Prostate gland (tissue), 2 donors: Measurements from ENCODE around the gene IGF1. TPM values are rescaled to one million over a fixed set of nuclear protein-coding genes. Genes with fewer than 3 reads are reported as not detected.

Experiments used
- DNase-seq: peaks from one replicate; pipeline ENCODE4 v3.0.0-alpha.2; 2019; ENCODE audit warnings: low spot score
- H3K27ac ChIP-seq, 2 donors: fragments of 200-600 bp; sonication (generic); 2 replicates each; pipeline ENCODE4 v1.5.1; 2017 to 2019
- H3K27me3 ChIP-seq: fragments of 200-600 bp; sonication (generic); replicated peaks from 2 replicates; pipeline ENCODE4 v1.5.1; 2019; ENCODE audit not compliant: insufficient read depth
- H3K36me3 ChIP-seq, 2 donors: fragments of 200-600 bp; sonication (generic); 1 replicate in 1 of 2; 2 replicates in 1 of 2; pipeline versions ENCODE4 v1.5.1 to v1.8.1; 2017 to 2019
- H3K4me1 ChIP-seq: fragments of 200-600 bp; sonication (generic); replicated peaks from 2 replicates; pipeline ENCODE4 v1.5.1; 2019
- H3K4me3 ChIP-seq, 2 donors: fragments of 200-600 bp; sonication (generic); 2 replicates each; pipeline ENCODE4 v1.5.1; 2017 to 2019
- H3K9me3 ChIP-seq: fragments of 200-600 bp; sonication (generic); 2 replicates; pipeline ENCODE4 v1.5.1; 2017
- POLR2A ChIP-seq: fragments of 450-650 bp; IDR thresholded peaks from one replicate; pipeline ENCODE4 v1.6.1; 2016; ENCODE audit warnings: antibody characterized with exemption, mild to moderate bottlenecking
- POLR2AphosphoS5 ChIP-seq: sonication (generic); formaldehyde crosslinking; IDR thresholded peaks from one replicate; pipeline ENCODE4 v1.6.1; 2017; ENCODE audit warnings: antibody characterized with exemption
- WGBS: methylation state at CpG from one replicate; pipeline ENCODE4 v1.1.5; 2018; 5-methylcytosine and 5-hydroxymethylcytosine counted together
- intact Hi-C: fragments of 100-400 bp; cut with DNase I; formaldehyde crosslinking; loops from one replicate; pipeline ENCODE4 v1.14.2; 2022
- total RNA-seq, 2 donors: library from RNA; depleted of rRNA; stranded (reverse); fragments of >200 nt; gene quantifications; one replicate each; pipeline ENCODE4 v1.1.0, GENCODE V29; 2016
- TF ChIP-seq, protein P1 (sequence below), 4 experiments: fragments of 200-600 bp in 2 of 4; fragments of 450-650 bp in 2 of 4; sonication (generic) in 2 of 4; IDR thresholded peaks; 1 replicate in 3 of 4; 2 replicates in 1 of 4; pipeline ENCODE4 v1.5.1; 2016 to 2019; ENCODE audit warnings: antibody characterized with exemption in 4 of 4, mild to moderate bottlenecking in 2 of 4, moderate library complexity in 2 of 4

The IGF1 gene
- total RNA-seq, 2 donors from 2014 or later: 6.9 to 35.6 TPM

DNA sequence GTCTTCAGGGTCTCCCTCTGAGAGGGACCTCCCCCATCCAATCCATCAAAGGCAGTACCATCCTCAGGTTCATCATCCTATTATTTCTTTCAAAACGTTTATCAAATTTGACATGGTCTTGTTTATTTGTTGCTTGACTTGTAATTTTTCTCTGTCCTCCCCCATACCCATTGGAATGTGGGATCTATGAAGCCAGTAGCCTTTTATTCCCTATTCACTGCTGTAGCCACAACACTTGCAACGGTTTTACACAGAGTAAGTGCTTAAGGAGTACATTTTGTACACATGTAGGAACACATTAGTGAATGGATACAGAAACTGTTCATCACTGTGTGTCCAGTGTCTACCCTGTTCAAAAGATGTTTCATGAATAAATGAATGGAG is 41.5 kb downstream of the IGF1 start:
- no peaks in the 10 kb centered on the region for H3K36me3 ChIP-seq
- H3K4me3 ChIP-seq: no peak overlapping the region
- TF ChIP-seq POLR2A: no peak
- no peak for TF ChIP-seq POLR2AphosphoS5
- TF ChIP-seq, protein P1, sequence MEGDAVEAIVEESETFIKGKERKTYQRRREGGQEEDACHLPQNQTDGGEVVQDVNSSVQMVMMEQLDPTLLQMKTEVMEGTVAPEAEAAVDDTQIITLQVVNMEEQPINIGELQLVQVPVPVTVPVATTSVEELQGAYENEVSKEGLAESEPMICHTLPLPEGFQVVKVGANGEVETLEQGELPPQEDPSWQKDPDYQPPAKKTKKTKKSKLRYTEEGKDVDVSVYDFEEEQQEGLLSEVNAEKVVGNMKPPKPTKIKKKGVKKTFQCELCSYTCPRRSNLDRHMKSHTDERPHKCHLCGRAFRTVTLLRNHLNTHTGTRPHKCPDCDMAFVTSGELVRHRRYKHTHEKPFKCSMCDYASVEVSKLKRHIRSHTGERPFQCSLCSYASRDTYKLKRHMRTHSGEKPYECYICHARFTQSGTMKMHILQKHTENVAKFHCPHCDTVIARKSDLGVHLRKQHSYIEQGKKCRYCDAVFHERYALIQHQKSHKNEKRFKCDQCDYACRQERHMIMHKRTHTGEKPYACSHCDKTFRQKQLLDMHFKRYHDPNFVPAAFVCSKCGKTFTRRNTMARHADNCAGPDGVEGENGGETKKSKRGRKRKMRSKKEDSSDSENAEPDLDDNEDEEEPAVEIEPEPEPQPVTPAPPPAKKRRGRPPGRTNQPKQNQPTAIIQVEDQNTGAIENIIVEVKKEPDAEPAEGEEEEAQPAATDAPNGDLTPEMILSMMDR (IDR thresholded peaks at IDR 0.05): no peak
- intact Hi-C loops: no loop called here
- H3K27ac ChIP-seq: no peak overlapping the region
- no peak for DNase-seq
- 26% methylated on average over 2 of the region's 2 CpGs for whole genome bisulfite sequencing
- H3K27me3 ChIP-seq: no peaks in the 10 kb centered on the region
- H3K4me1 ChIP-seq: no peaks in the 10 kb centered on the region
- no peaks in the 10 kb centered on the region for H3K9me3 ChIP-seq

DNA sequence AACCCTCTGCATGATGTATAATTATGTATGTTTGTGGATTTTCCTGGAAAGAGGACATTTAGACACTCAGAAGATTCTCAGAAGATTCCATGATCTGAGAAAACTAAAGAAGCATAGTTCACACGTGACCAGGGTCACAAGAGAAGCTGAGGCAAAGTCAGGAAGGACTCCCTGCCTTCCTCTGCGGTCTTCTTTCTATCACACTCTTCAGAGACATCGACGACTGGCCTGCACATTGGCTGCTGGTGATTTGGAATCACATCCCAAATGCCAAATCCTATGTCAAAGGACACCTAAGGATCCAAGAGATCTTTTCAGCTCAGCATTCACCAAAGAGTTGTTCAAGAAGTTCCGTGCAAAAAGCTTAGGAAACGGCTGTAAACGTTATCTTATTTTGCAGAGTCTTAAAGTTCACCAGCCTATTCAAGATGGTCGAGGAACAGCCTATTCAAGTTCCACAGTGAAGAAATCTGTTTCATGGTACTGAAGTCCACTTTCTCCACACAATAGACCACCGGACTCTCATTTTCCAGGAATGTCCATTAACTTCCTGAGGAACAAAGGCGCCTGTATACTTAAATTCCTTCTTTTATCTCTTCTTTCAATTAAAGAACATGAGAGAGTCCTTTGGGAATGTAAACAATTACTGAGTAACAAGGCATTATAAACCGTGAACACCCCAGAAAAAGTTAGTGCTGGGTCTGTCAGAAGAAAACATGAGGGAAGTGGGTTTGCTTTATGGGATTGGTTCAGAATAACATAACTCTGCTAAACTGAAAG is 42.1 kb downstream of the IGF1 start:
- no peak for DNase-seq
- Histone ChIP-seq H3K27me3 (no peaks in the 10 kb centered on the region), H3K4me3 (no peak overlapping the region), H3K27ac (no peak overlapping the region), H3K4me1 (no peaks in the 10 kb centered on the region), H3K9me3 (no peaks in the 10 kb centered on the region), H3K36me3 (no peaks in the 10 kb centered on the region)
- WGBS: 51% methylated on average over 11 of the region's 11 CpGs
- intact Hi-C loops: no loop called here
- TF ChIP-seq, protein P1 (IDR thresholded peaks at IDR 0.05): no peak
- TF ChIP-seq POLR2AphosphoS5 (no peak), POLR2A (no peak)

DNA sequence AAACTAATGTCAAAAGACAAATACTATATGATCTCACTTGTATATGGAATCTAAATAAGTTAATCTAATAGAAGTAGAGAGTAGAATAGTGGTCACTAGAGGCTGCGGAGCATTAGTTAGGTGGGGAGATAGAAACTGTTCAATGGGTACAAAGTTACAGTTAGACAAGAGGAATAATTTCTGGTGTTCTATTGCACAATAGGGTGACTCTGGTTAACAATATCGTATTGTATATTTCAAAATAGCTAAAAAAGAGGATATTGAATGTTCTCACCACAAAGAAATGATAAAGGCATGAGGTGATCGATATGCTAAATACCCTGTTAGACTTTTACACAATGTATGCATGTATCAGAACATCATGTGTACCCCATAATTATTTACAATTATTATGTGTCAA is 42.9 kb downstream of the IGF1 start:
- Histone ChIP-seq H3K27ac (no peak overlapping the region), H3K4me3 (no peak overlapping the region), H3K9me3 (no peaks in the 10 kb centered on the region), H3K4me1 (no peaks in the 10 kb centered on the region), H3K27me3 (no peaks in the 10 kb centered on the region), H3K36me3 (no peaks in the 10 kb centered on the region)
- no peak for DNase-seq
- 96% methylated on average over 3 of the region's 3 CpGs for WGBS
- intact Hi-C loops: no loop called here
- TF ChIP-seq POLR2A (no peak), POLR2AphosphoS5 (no peak)
- TF ChIP-seq, protein P1 (IDR thresholded peaks at IDR 0.05): no peak

DNA sequence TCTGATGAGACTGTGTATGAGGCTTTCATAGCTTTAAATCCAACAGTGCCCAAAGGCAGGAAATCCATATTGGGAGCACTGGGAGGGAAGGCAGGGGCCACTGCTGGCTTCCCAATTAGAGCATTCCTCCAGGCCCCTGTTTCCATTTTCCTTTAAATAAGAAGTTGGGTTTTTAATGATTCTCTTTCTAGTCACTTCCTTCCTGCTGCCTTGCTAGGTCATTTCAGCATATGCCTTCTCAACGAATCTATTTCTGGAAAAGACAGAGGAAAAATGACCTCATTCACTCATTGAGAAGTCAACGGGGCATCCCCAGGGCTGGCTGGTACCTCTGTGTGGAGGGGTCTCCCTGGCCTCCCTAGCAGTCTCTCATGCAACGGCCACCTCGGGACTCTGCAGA is 43.5 kb downstream of the IGF1 start:
- Histone ChIP-seq H3K36me3 (no peaks in the 10 kb centered on the region), H3K4me1 (no peaks in the 10 kb centered on the region), H3K27me3 (no peaks in the 10 kb centered on the region), H3K9me3 (no peaks in the 10 kb centered on the region), H3K4me3 (no peak overlapping the region), H3K27ac (no peak overlapping the region)
- 84% methylated on average over 4 of the region's 4 CpGs for WGBS
- no peak for DNase-seq
- intact Hi-C loops: no loop called here
- TF ChIP-seq POLR2AphosphoS5: no peak
- TF ChIP-seq POLR2A: no peak
- TF ChIP-seq, protein P1 (IDR thresholded peaks at IDR 0.05): no peak

DNA sequence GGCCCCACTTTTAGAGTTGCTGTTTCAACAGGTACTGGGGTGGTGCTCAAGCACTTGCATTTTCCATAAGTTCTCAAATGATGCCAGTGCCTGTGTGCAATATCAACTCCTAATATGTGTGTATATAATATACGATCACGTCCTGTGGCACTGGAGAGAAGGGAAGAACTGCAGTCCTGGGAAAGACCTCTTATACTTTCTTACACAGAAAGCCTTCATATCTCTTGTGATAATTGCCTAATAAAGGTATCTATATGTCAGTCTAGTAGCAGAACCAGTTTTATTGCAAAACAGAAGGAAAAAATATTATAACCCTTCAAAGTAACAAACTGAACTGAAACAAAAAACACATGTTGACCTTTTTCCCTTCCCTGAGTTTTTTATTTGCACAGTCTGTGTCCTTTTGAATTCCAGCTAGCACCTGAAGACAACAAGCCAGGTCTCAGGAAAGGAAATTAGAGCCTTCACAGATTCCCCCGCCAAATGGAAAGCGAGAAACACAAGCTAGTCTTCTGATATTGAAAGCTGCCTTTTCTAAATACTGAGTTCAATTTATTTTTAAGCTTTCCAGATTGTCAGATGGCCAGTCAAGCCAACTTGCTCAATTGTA is 44.4 kb downstream of the IGF1 start:
- no peaks in the 10 kb centered on the region for H3K4me1 ChIP-seq
- 75% methylated on average over 4 of the region's 4 CpGs for WGBS
- H3K27ac ChIP-seq: no peak overlapping the region

More for the DNA sequence above, 44.4 kb downstream of the IGF1 start:
- intact Hi-C loops: no loop called here
- Histone ChIP-seq H3K36me3 (no peaks in the 10 kb centered on the region), H3K4me3 (no peak overlapping the region), H3K27me3 (no peaks in the 10 kb centered on the region), H3K9me3 (no peaks in the 10 kb centered on the region)
- no peak for DNase-seq
- no peak for TF ChIP-seq POLR2AphosphoS5
- TF ChIP-seq POLR2A: no peak
- TF ChIP-seq, protein P1 (IDR thresholded peaks at IDR 0.05): no peak
